Subcutaneous abdominal adipose tissue (tissue), 5 donors: ENCODE data around the gene HTR1B.

ENCODE experiments used
- H3K27ac ChIP-seq: one replicate; pipeline ENCODE4 v1.7.0; 2013; ENCODE audit warnings: low read depth, mild to moderate bottlenecking, inconsistent platforms, low read length, moderate library complexity
- H3K27me3 ChIP-seq, 5 donors: one replicate each; pipeline ENCODE4 v1.7.0; 2013; ENCODE audit warnings: low read length in 5 of 5, inconsistent platforms in 1 of 5; ENCODE audit not compliant: control insufficient read depth in 5 of 5, insufficient read depth in 4 of 5
- H3K36me3 ChIP-seq, 5 donors: one replicate each; pipeline ENCODE4 v1.7.0; 2013; ENCODE audit warnings: low read length in 5 of 5; ENCODE audit not compliant: control insufficient read depth in 5 of 5, insufficient read depth in 5 of 5
- H3K4me1 ChIP-seq, 5 donors: one replicate each; pipeline ENCODE4 v1.7.0; 2013; ENCODE audit warnings: low read length in 5 of 5, mild to moderate bottlenecking in 3 of 5, moderate library complexity in 1 of 5; ENCODE audit not compliant: control insufficient read depth in 5 of 5, insufficient read depth in 5 of 5
- H3K4me3 ChIP-seq, 5 donors: one replicate each; pipeline ENCODE4 v1.7.0; 2013; ENCODE audit warnings: low read length in 5 of 5, low read depth in 1 of 5
- H3K9ac ChIP-seq, 5 donors: one replicate each; pipeline ENCODE4 v1.7.0; 2013; ENCODE audit warnings: low read length in 5 of 5, mild to moderate bottlenecking in 4 of 5, moderate library complexity in 3 of 5
- H3K9me3 ChIP-seq, 5 donors: one replicate each; pipeline ENCODE4 v1.7.0; 2013; ENCODE audit warnings: low read length in 5 of 5; ENCODE audit not compliant: control insufficient read depth in 5 of 5
- donor health status: healthy.
- donor health status: healthy.
- donor health status: healthy.
- donor health status: healthy.
- donor health status: healthy.

Gene HTR1B

GRCh38 chr6:77440206-77440976 lies 22.9 kb downstream of the HTR1B start:
- Histone ChIP-seq H3K36me3 (no peaks in the 10 kb centered on the region), H3K9me3 (no peaks in the 10 kb centered on the region), H3K9ac (no peak overlapping the region), H3K4me3 (no peak overlapping the region), H3K27me3 (no peaks in the 10 kb centered on the region), H3K4me1 (no peaks in the 10 kb centered on the region), H3K27ac (no peak overlapping the region)

GRCh38 chr6:77433888-77434287 lies 29.4 kb downstream of the HTR1B start:
- Histone ChIP-seq H3K9me3 (no peaks in the 10 kb centered on the region), H3K27me3 (peaks cover 0 to 3% (median 0%) of the 10 kb centered on the region in 5 donors), H3K27ac (no peak overlapping the region), H3K4me1 (no peaks in the 10 kb centered on the region), H3K9ac (no peak overlapping the region), H3K4me3 (no peak overlapping the region), H3K36me3 (no peaks in the 10 kb centered on the region)

GRCh38 chr6:77430504-77430903 lies 32.8 kb downstream of the HTR1B start:
- H3K27me3 ChIP-seq: peaks cover 0 to 3% (median 0%) of the 10 kb centered on the region in 5 donors
- no peaks in the 10 kb centered on the region for H3K9me3 ChIP-seq
- H3K36me3 ChIP-seq: no peaks in the 10 kb centered on the region
- no peak overlapping the region for H3K9ac ChIP-seq
- H3K27ac ChIP-seq: no peak overlapping the region
- H3K4me1 ChIP-seq: peaks cover 0 to 4% (median 0%) of the 10 kb centered on the region in 5 donors
- no peak overlapping the region for H3K4me3 ChIP-seq

GRCh38 chr6:77425671-77426070 lies 37.6 kb downstream of the HTR1B start:
- Histone ChIP-seq H3K36me3 (no peaks in the 10 kb centered on the region), H3K27ac (no peak overlapping the region), H3K27me3 (no peaks in the 10 kb centered on the region), H3K4me1 (peaks cover 0 to 13% (median 0%) of the 10 kb centered on the region in 5 donors), H3K9me3 (no peaks in the 10 kb centered on the region), H3K4me3 (no peak overlapping the region), H3K9ac (no peak overlapping the region)

GRCh38 chr6:77425216-77425615 lies 38.1 kb downstream of the HTR1B start:
- Histone ChIP-seq H3K27me3 (no peaks in the 10 kb centered on the region), H3K27ac (no peak overlapping the region), H3K9ac (no peak overlapping the region), H3K9me3 (no peaks in the 10 kb centered on the region), H3K4me3 (no peak overlapping the region), H3K4me1 (peaks cover 0 to 13% (median 0%) of the 10 kb centered on the region in 5 donors), H3K36me3 (no peaks in the 10 kb centered on the region)

GRCh38 chr6:77424761-77425160 lies 38.5 kb downstream of the HTR1B start:
- H3K27ac ChIP-seq: no peak overlapping the region
- no peak overlapping the region for H3K9ac ChIP-seq

GRCh38 chr6:77416839-77417238 lies 46.5 kb downstream of the HTR1B start:
- H3K36me3 ChIP-seq: no peaks in the 10 kb centered on the region
- no peak overlapping the region for H3K27ac ChIP-seq
- H3K9me3 ChIP-seq: no peaks in the 10 kb centered on the region
- no peak overlapping the region for H3K9ac ChIP-seq
- H3K27me3 ChIP-seq: no peaks in the 10 kb centered on the region
- no peak overlapping the region for H3K4me3 ChIP-seq
- H3K4me1 ChIP-seq: no peaks in the 10 kb centered on the region

More at GRCh38 chr6:77424761-77425160, 38.5 kb downstream of the HTR1B start:
- Histone ChIP-seq H3K9me3 (no peaks in the 10 kb centered on the region), H3K4me3 (no peak overlapping the region), H3K36me3 (no peaks in the 10 kb centered on the region), H3K27me3 (no peaks in the 10 kb centered on the region), H3K4me1 (peaks cover 0 to 13% (median 0%) of the 10 kb centered on the region in 5 donors)

GRCh38 chr6:77415706-77416105 lies 47.6 kb downstream of the HTR1B start:
- H3K9ac ChIP-seq: no peak overlapping the region
- no peaks in the 10 kb centered on the region for H3K9me3 ChIP-seq
- H3K27ac ChIP-seq: no peak overlapping the region
- no peaks in the 10 kb centered on the region for H3K36me3 ChIP-seq
- H3K4me3 ChIP-seq: no peak overlapping the region
- H3K4me1 ChIP-seq: no peaks in the 10 kb centered on the region
- no peaks in the 10 kb centered on the region for H3K27me3 ChIP-seq
